A549 (cell line): Measurements from ENCODE around the gene SLC26A4. TPM values are rescaled to one million over a fixed set of nuclear protein-coding genes. Genes with fewer than 3 reads are reported as not detected.

Source experiments
- ATAC-seq, 2 experiments: fragments of 200-7000 bp in 1 of 2; fragments of >200 bp in 1 of 2; cut with Nextera tagmentation in 1 of 2; cut with Tn5 transposase in 1 of 2; 3 replicates each; pipeline versions ENCODE4 v1.8.0 to v1.9.1; 2018 to 2020; ENCODE audit warnings: mild to moderate bottlenecking in 1 of 2, moderate library complexity in 1 of 2
- CTCF ChIA-PET: fragments of 300-600 bp; sonication (Branson Sonifier 250); formaldehyde crosslinking; extraction: SDS; loops from one replicate; lab custom pipeline; 2021; ENCODE audit warnings: antibody characterized with exemption, inconsistent platforms; lab: Yijun Ruan, JAX
- POLR2A ChIA-PET: fragments of 350-600 bp; formaldehyde crosslinking; extraction: SDS; loops from one replicate; lab custom pipeline; 2021; ENCODE audit warnings: antibody characterized with exemption, inconsistent platforms; lab: Yijun Ruan, JAX
- DNase-seq, 2 experiments: peaks; one replicate each; pipeline versions ENCODE4 v3.0.0 to v3.0.0-alpha.2; 2011 to 2016; ENCODE audit warnings: low read depth in 1 of 2, low spot score in 1 of 2
- FAIRE-seq: peaks from 2 replicates; lab custom pipeline; 2011; peaks lifted over from hg19 to GRCh38; lab: Jason Lieb, UNC
- H3K27ac ChIP-seq, 2 experiments: fragments of >200 bp; sonication (Bioruptor Twin); formaldehyde crosslinking; 3 replicates each; pipeline ENCODE4 v1.5.1; 2016 to 2017
- H3K4me1 ChIP-seq: fragments of >200 bp; sonication (Bioruptor Twin); formaldehyde crosslinking; 3 replicates; pipeline ENCODE4 v1.6.1; 2016
- H3K4me2 ChIP-seq: fragments of >200 bp; sonication (Bioruptor Twin); formaldehyde crosslinking; 3 replicates; pipeline ENCODE4 v1.6.1; 2016
- H3K4me3 ChIP-seq: fragments of >200 bp; sonication (Bioruptor Twin); formaldehyde crosslinking; 3 replicates; pipeline ENCODE4 v1.5.1; 2016
- H3K9me3 ChIP-seq: fragments of >200 bp; sonication (Bioruptor Twin); formaldehyde crosslinking; 3 replicates; pipeline ENCODE4 v1.6.1; 2016
- BHLHE40 ChIP-seq: IDR thresholded peaks from 2 replicates; pipeline ENCODE4 v1.6.1; 2012; ENCODE audit warnings: low read depth, low read length, inconsistent platforms
- CBX2 ChIP-seq: fragments of 200-600 bp; sonication (generic); IDR thresholded peaks from 2 replicates; pipeline ENCODE4 v1.6.1; 2016; ENCODE audit warnings: low read depth, mild to moderate bottlenecking, borderline replicate concordance
- CEBPB ChIP-seq, 2 experiments: fragments of >200 bp in 1 of 2; sonication (Bioruptor Twin) in 1 of 2; formaldehyde crosslinking in 1 of 2; IDR thresholded peaks; 2 replicates each; pipeline ENCODE4 v1.6.1; 2012 to 2016
- CHD2 ChIP-seq: fragments of 150-350 bp; IDR thresholded peaks from 2 replicates; pipeline ENCODE4 v1.6.1; 2014; ENCODE audit warnings: low read length; ENCODE audit not compliant: partially characterized antibody
- CHD4 ChIP-seq: fragments of 200-600 bp; sonication (generic); IDR thresholded peaks from 2 replicates; pipeline ENCODE4 v1.6.1; 2016; ENCODE audit warnings: antibody characterized with exemption, mild to moderate bottlenecking, borderline replicate concordance
- CTCF ChIP-seq: fragments of >200 bp; sonication (Bioruptor Twin); formaldehyde crosslinking; IDR thresholded peaks from 3 replicates; pipeline ENCODE4 v1.5.1; 2016
- EP300 ChIP-seq, 2 experiments: fragments of >200 bp; sonication (Bioruptor Twin); formaldehyde crosslinking; IDR thresholded peaks; 2 replicates in 1 of 2; 3 replicates in 1 of 2; pipeline ENCODE4 v1.6.1; 2016 to 2017
- FOXS1 ChIP-seq: fragments of 250-450 bp; sonication (Bioruptor Pico); IDR thresholded peaks from 2 replicates; pipeline ENCODE4 v1.5.0; 2020; ENCODE audit warnings: mild to moderate bottlenecking, moderate library complexity
- GATA3 ChIP-seq: IDR thresholded peaks from 2 replicates; pipeline ENCODE4 v1.6.1; 2012; ENCODE audit warnings: borderline replicate concordance
- HDAC2 ChIP-seq: fragments of 200-600 bp; sonication (generic); IDR thresholded peaks from 2 replicates; pipeline ENCODE4 v1.6.1; 2016
- HES2 ChIP-seq: fragments of >200 bp; sonication (Bioruptor Twin); formaldehyde crosslinking; IDR thresholded peaks from 2 replicates; pipeline ENCODE4 v1.6.1; 2016
- HMGXB4 ChIP-seq: fragments of 250-450 bp; sonication (Bioruptor Pico); IDR thresholded peaks from 2 replicates; pipeline ENCODE4 v1.5.0; 2021; ENCODE audit warnings: mild to moderate bottlenecking, moderate library complexity, borderline replicate concordance
- HOXB5 ChIP-seq: fragments of 250-450 bp; sonication (Bioruptor Pico); IDR thresholded peaks from 2 replicates; pipeline ENCODE4 v1.5.0; 2020; ENCODE audit warnings: mild to moderate bottlenecking, moderate library complexity
- JUN ChIP-seq, 2 experiments: fragments of >200 bp; sonication (Bioruptor Twin); formaldehyde crosslinking; IDR thresholded peaks; 2 replicates in 1 of 2; 3 replicates in 1 of 2; pipeline ENCODE4 v1.6.1; 2016 to 2017
- JUNB ChIP-seq: fragments of >200 bp; sonication (Bioruptor Twin); formaldehyde crosslinking; IDR thresholded peaks from 2 replicates; pipeline ENCODE4 v1.6.1; 2016
- MAFK ChIP-seq: fragments of 450-650 bp; IDR thresholded peaks from 2 replicates; pipeline ENCODE4 v1.6.1; 2014; ENCODE audit not compliant: partially characterized antibody
- MAZ ChIP-seq: fragments of 150-350 bp; IDR thresholded peaks from 2 replicates; pipeline ENCODE4 v1.6.1; 2014; ENCODE audit warnings: antibody characterized with exemption, low read depth, low read length, borderline replicate concordance
- MYC ChIP-seq: IDR thresholded peaks from 2 replicates; pipeline ENCODE4 v1.6.1; 2012; ENCODE audit warnings: mild to moderate bottlenecking, inconsistent platforms, low read length, improper control_type of control experiment, borderline replicate concordance
- NPAS2 ChIP-seq: fragments of 250-450 bp; sonication (Bioruptor Pico); IDR thresholded peaks from 2 replicates; pipeline ENCODE4 v1.8.0; 2022; ENCODE audit warnings: mild to moderate bottlenecking, moderate library complexity, borderline replicate concordance
- NR3C1 ChIP-seq: fragments of >200 bp; sonication (Bioruptor Twin); formaldehyde crosslinking; IDR thresholded peaks from 3 replicates; pipeline ENCODE4 v1.6.1; 2017
- PHF8 ChIP-seq: fragments of 200-600 bp; sonication (generic); IDR thresholded peaks from 2 replicates; pipeline ENCODE4 v1.6.1; 2016; ENCODE audit warnings: low read depth, mild to moderate bottlenecking, antibody characterized with exemption, moderate library complexity, borderline replicate concordance
- POLR2A ChIP-seq: IDR thresholded peaks from 2 replicates; pipeline ENCODE4 v1.6.1; 2012; ENCODE audit warnings: mild to moderate bottlenecking, low read length
- RAD21 ChIP-seq, 2 experiments: fragments of >200 bp in 1 of 2; sonication (Bioruptor Twin) in 1 of 2; formaldehyde crosslinking in 1 of 2; IDR thresholded peaks in 1 of 2; conservative IDR thresholded peaks in 1 of 2; 2 replicates in 1 of 2; 3 replicates in 1 of 2; pipeline ENCODE4 v1.6.1; 2012 to 2018; ENCODE audit warnings: inconsistent platforms in 1 of 2
- RFX5 ChIP-seq: fragments of 450-650 bp; IDR thresholded peaks from 2 replicates; pipeline ENCODE4 v1.7.1; 2014; ENCODE audit warnings: antibody characterized with exemption, mild to moderate bottlenecking, moderate library complexity
- RNF2 ChIP-seq: fragments of 200-600 bp; sonication (generic); IDR thresholded peaks from 2 replicates; pipeline ENCODE4 v1.6.1; 2016; ENCODE audit warnings: low read depth, mild to moderate bottlenecking, antibody characterized with exemption, moderate library complexity, borderline replicate concordance
- SMC3 ChIP-seq: fragments of >200 bp; sonication (Bioruptor Twin); formaldehyde crosslinking; IDR thresholded peaks from 3 replicates; pipeline ENCODE4 v1.6.1; 2018; ENCODE audit warnings: inconsistent platforms
- SREBF2 ChIP-seq: fragments of 450-650 bp; IDR thresholded peaks from 2 replicates; pipeline ENCODE4 v1.6.1; 2014; ENCODE audit warnings: mild to moderate bottlenecking, moderate library complexity
- USF2 ChIP-seq: fragments of 450-650 bp; IDR thresholded peaks from 2 replicates; pipeline ENCODE4 v1.6.1; 2014; ENCODE audit warnings: antibody characterized with exemption
- WGBS: methylation state at CpG from one replicate; pipeline ENCODE4 v1.1.6; 2017; ENCODE audit errors: missing lambda C conversion rate; 5-methylcytosine and 5-hydroxymethylcytosine counted together
- polyA plus RNA-seq, 4 experiments: library from polyadenylated mRNA; depleted of rRNA in 3 of 4; stranded (reverse); fragments of >200 nt; fragmentation: RNase III in 1 of 4; extraction: RNeasy Plus Mini Kit Qiagen cat#74134 plus additional on column Dnase treatment in 1 of 4; gene quantifications; 2 replicates in 3 of 4; 3 replicates in 1 of 4; pipeline ENCODE4 v1.2.3, GENCODE V29; 2011 to 2017

Gene SLC26A4
- polyA plus RNA-seq, 2 of the 4 experiments (the other 2 are of a cell fraction): 0.21 to 0.43 TPM

- TF ChIP-seq JUNB: no peak
Measured at GRCh38 chr7:107701191-107701590, 40.6 kb downstream of the SLC26A4 start (continued).

- no peak for TF ChIP-seq MAZ
- no peak for TF ChIP-seq RNF2
- TF ChIP-seq SREBF2: no peak
- no peak for TF ChIP-seq NPAS2 (CRISPR knock-in tag)
- no peak for TF ChIP-seq BHLHE40
- TF ChIP-seq JUNB: no peak
- no peak for TF ChIP-seq HOXB5 (CRISPR knock-in tag)
- TF ChIP-seq CEBPB (IDR thresholded peaks at IDR 0.05): no peak
- no peak for TF ChIP-seq JUN (IDR thresholded peaks at IDR 0.05)
- TF ChIP-seq GATA3: no peak
- no peak for TF ChIP-seq FOXS1
- no peak for TF ChIP-seq MAFK
- TF ChIP-seq USF2: no peak
- no peak for TF ChIP-seq MYC
- no peak for TF ChIP-seq HES2
- no peak for TF ChIP-seq EP300 (IDR thresholded peaks at IDR 0.05)
- TF ChIP-seq CHD4: no peak
- TF ChIP-seq RAD21 (conservative IDR thresholded peaks at IDR 0.05 in 1 of 2, IDR thresholded peaks at IDR 0.05 in 1 of 2): no peak
- TF ChIP-seq PHF8: no peak
- no peak for TF ChIP-seq NR3C1
- no peak overlapping the region for H3K4me2 ChIP-seq
- ChIA-PET CTCF (interaction anchor here (0.8 kb wide), 1 partner anchor 8 kb away, joined by 3 read pairs; no protein-coding TSS in a partner anchor), POLR2A (no interaction called here)
- no peaks in the 10 kb centered on the region for H3K4me1 ChIP-seq
- H3K27ac ChIP-seq: no peak overlapping the region
- no peaks in the 10 kb centered on the region for H3K9me3 ChIP-seq
- DNase-seq: no peak
- ATAC-seq: no peak
- no peak for FAIRE-seq
- H3K4me3 ChIP-seq: no peak overlapping the region
Measured at GRCh38 chr7:107703219-107703618, 42.6 kb downstream of the SLC26A4 start.

GRCh38 chr7:107703872-107704271, 43.2 kb downstream of the SLC26A4 start:
- H3K9me3 ChIP-seq: no peaks in the 10 kb centered on the region
- H3K4me3 ChIP-seq: no peak overlapping the region
- ChIA-PET POLR2A (no interaction called here), CTCF (interaction anchor here (0.8 kb wide), 1 partner anchor 8 kb away, joined by 3 read pairs; no protein-coding TSS in a partner anchor)
- TF ChIP-seq CHD2 (no peak), CTCF (no peak), POLR2A (no peak), HDAC2 (no peak), SREBF2 (no peak), EP300 (IDR thresholded peaks at IDR 0.05) (no peak), HMGXB4 (CRISPR knock-in tag) (no peak), NPAS2 (CRISPR knock-in tag) (no peak), CHD4 (no peak), USF2 (no peak), RNF2 (no peak), SMC3 (no peak), MYC (no peak), CBX2 (no peak), RFX5 (no peak), HOXB5 (CRISPR knock-in tag) (no peak), JUN (IDR thresholded peaks at IDR 0.05) (no peak)
- no peak overlapping the region for H3K4me2 ChIP-seq
- DNase-seq (no peak), ATAC-seq (no peak), FAIRE-seq (no peak)
- no peaks in the 10 kb centered on the region for H3K4me1 ChIP-seq
- 62% methylated on average over 3 of the region's 3 CpGs for WGBS
- no peak overlapping the region for H3K27ac ChIP-seq
